HTERT RPE-1 (cell line): ENCODE measurements around the gene PTBP1.
"Not testable (repeated sequence)": the region's sequence is repeated elsewhere in the genome, so short reads cannot be mapped to it uniquely, and the experiment has no call there.

Experiments
- in situ Hi-C: fragments of 300-500 bp; cut with MboI; formaldehyde crosslinking; loops from 4 replicates; pipeline ENCODE4 v1.14.3; 2020; ENCODE audit warnings: low sequenced_read_pairs

Gene PTBP1

DNA sequence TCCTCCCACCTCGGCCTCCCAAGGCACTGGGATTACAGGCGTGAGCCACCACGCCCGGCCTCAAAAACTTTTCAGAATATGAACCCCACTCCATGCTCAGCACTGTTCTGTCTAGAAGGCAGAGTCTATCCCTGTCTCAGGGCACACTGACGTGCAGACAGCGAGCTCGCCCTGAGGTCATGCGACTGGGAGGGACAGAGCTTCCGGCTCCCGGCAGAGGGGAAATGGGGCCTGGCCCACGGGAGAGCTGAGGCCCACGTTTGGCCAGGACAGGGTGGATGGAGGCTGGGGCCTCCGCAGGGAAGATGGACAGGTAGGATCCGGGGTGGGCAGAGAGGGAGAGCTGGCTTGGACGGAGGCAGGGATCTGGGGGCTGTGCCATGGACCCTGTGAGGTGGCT lies 27.6 kb downstream of the PTBP1 start:
- in situ Hi-C loops: no loop called here

DNA sequence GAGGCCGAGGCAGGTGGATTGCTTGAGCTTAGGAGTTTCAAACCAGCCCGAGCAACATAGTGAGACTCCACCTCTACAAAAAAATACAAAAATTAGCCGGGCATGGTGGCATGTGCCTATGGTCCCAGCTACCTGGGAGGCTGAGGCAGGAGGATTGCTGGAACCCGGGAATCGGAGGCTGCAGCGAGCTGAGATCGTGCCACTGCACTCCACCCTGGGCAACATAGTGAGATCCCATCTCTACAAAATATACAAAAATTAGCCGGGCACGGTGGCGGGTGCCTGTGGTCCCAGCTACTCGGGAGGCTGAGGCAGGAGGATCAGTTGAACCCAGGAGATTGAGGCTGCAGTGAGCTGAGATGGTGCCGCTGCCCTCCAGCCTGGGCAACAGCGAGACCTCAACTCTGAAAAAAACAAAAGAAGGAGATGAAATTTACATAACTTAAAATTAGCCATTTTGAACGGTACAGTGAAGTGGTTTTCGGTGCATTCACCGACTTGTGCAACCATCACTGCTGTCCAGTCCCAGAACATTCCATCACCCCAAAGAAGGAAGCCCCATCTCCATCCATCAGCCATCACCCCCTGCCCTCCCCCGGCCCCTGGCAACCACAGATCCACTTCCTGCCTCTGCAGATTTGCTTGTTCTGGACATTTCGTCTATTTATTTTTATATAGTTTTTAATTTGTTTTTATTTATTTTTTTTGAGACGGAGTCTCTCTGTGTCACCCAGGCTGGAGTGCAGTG lies 28.8 kb downstream of the PTBP1 start:
- in situ Hi-C loops: no loop called here

DNA sequence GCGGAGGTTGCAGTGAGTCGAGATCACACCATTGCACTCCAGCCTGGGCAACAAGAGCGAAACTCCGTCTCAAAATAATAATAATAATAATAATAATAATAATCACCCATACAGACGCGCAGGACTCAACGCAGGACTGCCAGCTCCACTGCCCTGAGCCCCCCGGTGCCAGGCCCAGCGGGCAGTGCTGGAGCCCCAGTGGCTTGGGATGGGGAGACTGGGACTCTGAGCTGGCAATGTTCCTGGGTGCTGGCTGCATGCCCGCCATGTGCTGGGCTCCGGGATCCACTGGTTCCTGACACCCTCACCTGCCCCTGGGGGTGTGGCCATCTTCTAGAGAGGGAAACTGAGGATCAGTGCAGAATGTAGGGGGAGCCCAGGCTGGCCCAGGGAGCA lies 30.1 kb downstream of the PTBP1 start:
- in situ Hi-C loops: no loop called here

DNA sequence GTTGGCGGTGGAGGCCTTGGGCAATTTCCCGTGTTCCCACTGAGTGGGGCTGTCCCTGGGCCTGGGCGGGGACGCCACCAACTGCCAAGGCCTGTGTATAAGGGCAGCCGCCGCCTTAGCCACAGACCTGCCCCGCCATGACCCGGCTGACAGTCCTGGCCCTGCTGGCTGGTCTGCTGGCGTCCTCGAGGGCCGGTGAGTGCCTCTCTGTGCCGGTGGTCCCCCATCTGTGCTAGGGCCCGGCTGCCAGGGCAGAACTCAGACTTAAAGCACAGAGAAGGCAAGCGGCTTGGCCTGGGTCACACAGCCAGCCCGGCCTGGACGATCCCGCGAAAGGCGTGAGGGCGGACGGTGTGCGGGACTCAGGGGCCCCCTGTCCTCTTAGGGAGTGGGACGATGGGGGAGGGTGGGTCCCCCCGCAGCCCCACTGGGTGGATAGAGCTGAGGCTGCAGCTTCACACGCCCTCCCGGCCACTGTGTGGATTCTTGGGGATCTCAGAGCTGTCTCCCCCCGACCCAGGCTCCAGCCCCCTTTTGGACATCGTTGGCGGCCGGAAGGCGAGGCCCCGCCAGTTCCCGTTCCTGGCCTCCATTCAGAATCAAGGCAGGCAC lies 30.6 kb downstream of the PTBP1 start, which contains the start of gene AZU1:
Gene AZU1, plus strand, starts transcription at position 128 of the 612 bp plus-strand sequence. Its CDS starts 10 bp downstream, at position 138.
- in situ Hi-C loops: no loop called here

DNA sequence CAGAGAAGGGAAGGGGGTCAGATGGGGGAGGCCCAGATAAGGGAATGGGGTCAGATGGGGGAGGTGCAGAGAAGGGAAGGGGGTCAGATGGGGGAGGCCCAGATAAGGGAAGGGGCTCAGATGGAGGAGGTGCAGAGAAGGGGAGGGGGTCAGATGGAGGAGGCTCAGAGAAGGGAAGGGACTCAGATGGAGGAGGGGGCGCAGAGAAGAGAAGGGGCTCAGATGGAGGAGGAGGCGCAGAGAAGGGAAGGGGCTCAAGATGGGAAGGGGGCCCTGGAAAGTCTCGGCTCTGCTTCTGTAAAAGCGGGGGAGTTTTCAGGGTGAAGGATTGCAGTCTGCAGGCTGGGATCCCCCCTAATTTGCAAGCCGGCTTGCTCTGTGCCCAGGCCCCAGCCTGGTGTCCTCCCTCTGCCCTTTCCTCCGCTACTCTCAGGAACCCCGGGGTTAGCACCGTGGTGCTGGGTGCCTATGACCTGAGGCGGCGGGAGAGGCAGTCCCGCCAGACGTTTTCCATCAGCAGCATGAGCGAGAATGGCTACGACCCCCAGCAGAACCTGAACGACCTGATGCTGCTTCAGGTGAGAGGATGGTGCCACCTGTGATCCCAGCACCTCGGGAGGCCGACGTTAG lies 32.0 kb downstream of the PTBP1 start:
- in situ Hi-C loops: no loop called here

DNA sequence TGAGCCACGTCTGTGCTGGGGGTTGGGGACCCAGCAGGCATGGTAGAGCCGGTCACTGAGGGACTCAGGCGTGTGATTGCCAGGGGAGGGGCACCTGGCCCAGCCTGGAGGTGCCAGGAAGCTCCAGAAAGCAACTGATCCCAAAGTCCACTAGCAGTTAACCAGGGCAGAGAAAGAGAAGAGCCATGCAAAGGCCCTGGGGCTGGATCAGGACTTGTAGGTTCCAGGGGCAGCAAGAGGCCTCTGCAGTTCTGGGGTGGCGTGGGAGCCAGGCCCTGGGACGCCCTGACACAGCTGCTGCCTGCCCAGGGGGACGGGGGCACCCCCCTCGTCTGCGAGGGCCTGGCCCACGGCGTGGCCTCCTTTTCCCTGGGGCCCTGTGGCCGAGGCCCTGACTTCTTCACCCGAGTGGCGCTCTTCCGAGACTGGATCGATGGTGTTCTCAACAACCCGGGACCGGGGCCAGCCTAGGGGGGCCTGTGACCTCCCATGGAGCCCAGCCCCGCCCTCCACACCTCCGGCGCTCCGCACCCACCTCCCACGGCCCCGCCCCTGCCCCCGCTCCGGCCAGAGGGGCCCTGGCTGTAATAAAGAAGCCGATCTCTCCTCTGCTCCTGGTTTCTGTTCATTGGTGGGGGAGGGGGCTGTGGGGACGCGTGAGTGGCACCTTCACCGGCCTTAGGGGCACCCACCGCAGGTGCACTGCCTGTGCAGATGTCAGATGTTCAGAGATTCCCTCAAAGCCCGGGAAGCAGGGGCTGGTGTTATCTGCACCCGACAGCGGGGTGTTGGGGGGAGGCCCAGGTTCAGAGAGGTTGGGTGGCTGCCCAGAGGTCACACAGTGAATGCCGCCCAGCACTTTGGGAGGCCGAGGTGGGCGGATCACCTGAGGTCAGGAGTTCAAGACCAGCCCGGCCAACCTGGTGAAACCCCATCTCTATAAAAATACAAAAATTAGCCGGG lies 34.4 kb downstream of the PTBP1 start:
- in situ Hi-C loops: no loop called here

DNA sequence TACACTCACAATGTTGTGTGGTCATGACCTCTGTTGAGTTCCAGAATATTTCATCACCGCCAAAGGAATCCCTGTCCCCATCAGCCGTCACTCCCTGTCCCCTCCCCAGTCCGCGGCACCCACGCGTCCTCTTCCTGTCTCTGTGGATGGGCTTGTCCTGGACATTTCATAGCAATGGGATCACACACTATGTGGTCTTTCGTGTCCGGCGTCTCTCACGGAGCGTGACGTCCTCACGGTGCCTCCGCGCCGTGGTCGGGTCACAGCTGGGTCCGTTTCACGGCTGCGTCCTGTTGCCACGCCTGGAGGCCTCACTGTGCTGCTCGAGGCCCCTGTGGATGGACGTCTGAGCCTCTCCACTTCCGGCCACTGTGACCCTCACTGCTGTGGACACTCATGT lies 37.0 kb downstream of the PTBP1 start:
- in situ Hi-C loops: no loop called here

DNA sequence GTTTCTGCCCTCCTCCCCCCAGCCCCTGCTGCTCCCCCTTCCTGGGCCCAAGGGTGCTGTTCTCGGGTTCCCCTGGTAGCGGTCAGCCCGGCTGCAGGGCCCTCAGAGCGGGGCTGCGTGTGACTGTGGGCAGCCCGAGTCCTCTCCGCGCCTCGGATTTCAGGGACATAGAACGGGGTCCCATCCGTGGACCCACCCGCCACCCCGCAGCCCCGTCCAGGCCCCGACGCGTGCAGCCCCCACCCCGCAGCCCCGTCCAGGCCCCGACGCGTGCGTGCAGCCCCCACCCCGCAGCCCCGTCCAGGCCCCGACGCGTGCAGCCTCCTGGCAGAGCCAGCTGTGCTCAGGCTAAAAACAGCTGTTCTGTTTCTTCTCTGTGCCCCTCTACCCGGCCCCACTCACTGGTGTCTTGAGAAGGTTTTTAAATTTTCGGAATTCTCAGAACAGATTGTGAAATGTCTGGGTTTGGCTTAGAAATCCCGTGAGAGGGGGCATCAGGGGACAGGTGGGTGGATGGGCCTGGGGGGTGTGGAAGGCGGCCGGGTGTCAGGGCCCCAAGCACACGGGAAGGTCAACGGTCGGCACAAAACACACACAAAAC lies 38.1 kb downstream of the PTBP1 start:
- in situ Hi-C loops: no loop called here

DNA sequence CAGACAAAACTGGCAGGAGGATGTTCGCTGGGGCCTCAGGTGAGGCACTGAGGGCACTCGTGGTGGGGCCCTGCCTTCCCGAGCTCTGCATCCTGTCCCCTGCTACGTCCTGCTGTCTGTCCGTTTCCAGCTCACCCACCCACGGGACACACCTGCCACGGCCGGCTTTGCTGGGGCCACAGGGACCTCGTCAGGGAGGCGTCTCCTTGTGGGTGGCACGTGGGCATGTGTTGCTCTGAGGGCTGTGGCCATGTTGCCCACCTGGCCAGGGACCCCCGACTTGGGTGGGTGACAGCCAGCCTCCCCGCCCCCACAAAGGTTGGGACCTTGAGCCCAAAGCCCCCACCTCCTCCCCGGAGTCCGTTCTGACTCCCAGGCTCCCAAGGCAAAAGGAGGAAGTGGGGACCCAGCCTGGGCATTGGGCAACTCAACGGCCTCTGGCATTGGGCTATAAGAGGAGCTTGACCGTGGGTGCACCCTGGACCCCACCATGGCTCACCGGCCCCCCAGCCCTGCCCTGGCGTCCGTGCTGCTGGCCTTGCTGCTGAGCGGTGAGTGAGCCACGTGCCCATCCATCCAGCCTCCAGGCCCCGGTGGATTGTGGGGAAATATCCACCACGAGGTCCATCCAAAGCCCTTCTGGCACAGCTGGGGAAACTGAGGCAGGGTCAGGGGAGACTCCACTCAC lies 43.4 kb downstream of the PTBP1 start, which contains the start of gene PRTN3:
Gene PRTN3, plus strand, starts transcription at position 481 of the 688 bp plus-strand sequence. Its CDS starts 10 bp downstream, at position 491.
- in situ Hi-C loops: no loop called here

DNA sequence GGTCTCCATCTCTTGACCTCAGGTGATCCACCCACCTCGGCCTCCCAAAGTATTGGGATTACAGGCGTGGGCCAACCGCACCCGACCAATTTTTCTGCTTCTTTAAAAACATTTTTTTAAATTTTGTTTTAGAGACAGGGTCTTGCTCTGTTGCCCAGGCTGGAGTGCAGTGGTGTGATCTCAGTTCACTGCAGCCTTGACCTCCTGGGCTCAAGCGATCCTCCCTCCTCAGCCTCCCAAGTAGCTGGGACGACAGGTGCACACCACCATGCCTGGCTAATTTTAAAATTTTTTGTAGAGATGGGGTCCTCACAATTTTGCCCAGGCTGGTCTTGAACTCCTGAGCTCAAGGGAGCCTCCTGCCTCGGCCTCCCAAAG lies 45.5 kb downstream of the PTBP1 start:
- in situ Hi-C loops: not testable (repeated sequence)

DNA sequence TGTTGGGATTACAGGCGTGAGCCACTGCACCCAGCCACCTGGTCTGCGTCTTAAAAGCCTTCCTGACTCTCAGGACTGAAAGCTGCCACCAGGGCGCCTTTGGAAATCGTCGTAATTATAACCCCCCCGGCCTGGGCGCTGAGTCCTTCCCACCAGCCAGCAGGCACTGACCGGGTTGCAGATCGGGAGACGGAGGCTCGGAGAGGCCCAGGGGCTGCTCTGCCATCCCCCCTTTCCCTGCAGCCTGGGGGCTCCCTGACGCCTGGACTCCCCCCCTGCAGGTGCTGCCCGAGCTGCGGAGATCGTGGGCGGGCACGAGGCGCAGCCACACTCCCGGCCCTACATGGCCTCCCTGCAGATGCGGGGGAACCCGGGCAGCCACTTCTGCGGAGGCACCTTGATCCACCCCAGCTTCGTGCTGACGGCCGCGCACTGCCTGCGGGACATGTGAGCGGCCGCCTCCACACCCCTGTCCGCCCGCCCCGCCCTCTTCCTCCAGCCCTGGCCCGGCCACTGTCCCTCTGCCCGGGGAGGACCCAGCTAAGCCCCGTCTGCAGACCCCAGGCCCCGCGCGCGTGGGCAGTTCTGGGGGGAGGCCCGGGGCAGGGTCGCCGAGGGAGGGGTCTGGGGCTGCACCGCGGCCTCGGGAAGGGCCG lies 46.1 kb downstream of the PTBP1 start:
- in situ Hi-C loops: no loop called here

DNA sequence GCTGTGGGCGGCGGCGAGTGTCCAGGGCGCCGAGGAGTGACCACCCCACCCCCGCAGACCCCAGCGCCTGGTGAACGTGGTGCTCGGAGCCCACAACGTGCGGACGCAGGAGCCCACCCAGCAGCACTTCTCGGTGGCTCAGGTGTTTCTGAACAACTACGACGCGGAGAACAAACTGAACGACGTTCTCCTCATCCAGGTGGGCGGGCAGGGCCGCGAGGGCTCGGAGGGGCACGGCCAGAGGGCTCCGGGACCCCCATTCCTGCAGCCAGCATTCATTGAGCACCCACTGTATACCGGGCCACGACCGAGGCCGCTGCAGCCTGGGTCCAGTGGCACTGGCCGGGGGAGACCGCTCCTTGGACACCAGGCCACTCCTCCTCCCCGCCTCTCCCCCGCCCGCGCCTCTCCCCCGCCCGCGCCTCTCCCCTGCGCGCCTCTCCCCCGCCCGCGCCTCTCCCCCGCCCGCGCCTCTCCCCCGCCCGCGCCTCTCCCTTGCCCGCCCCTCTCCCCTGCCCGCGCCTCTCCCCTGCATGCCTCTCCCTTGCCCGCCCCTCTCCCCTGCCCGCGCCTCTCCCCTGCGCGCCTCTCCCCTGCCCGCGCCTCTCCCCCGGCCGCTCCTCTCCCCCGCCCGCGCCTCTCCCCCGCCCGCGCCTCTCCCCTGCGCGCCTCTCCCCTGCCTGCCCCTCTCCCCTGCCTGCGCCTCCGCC lies 46.7 kb downstream of the PTBP1 start:
- in situ Hi-C loops: no loop called here

DNA sequence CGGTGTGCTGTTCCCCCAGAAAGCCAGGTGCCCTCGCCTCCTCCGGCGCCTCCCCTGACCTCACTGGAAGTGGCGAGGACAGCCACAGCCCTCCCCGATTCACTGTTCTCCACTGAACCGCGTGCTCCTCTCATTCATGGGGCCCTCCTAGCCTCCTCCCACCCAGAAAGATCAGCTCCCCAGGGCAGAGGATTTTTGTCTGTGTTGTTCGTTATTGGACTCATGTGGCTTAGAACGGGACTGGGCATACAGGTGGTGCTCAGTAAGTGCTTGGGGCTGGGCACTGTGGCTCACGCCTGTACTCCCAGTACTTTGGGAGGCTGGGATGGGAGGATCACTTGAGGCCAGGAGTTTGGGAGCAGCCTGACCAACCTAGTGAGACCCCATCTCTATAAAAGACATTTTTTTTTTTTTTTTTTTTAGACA lies 47.3 kb downstream of the PTBP1 start:
- in situ Hi-C loops: no loop called here

DNA sequence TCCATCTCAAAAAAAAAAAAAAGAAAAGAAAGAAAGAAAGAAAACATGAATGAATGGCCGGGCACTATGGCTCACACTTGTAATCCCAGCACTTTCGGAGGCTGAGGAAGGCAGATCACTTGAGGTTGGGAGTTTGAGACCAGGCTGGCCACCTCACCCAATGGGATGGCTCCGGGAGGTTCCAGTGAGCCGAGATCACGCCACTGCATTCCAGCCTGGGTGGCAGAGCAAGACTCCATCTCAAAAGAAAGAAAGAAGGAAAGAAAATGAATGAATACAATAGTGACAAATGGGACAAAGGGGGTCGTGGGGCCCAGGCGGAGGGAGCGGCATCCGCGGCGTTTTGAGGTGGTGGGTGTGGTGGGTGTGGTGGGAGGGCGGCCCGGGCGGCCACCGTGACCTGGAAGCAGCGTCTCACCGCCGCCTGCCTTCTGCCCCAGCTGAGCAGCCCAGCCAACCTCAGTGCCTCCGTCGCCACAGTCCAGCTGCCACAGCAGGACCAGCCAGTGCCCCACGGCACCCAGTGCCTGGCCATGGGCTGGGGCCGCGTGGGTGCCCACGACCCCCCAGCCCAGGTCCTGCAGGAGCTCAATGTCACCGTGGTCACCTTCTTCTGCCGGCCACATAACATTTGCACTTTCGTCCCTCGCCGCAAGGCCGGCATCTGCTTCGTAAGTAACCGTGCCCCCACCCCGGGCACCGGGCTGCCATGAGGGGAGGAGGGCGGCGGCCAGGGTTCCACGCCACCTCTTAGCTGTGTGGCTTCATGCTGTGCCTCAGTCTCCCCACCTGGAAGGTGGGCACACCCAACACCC lies 48.7 kb downstream of the PTBP1 start:
- in situ Hi-C loops: no loop called here

DNA sequence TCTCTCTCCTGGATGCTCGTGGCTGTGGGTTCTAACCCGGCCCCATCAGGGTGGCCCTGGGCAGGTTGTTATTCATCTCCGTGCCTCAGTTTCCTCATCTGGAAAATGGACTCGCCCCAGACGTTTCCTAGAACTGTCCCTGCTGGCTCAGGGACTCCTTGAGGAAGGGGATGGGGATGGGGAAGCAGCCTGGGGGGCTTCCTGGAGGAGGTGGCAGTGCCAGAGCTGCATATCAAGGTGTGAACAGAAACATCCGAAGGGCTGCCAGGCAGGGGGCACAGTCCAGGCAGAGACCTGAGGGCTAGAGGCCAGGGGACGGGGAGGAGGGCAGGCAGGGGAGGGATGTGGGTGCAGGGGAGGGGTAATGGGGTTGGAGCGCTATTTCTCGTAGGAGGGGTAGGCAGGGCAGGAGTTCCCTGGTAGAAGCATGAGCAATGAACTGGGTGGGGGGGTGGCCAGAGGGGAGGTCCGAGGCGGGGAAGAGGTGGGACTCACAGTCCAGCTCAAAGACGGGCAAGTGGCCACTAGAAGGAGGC lies 51.2 kb downstream of the PTBP1 start:
- in situ Hi-C loops: no loop called here

DNA sequence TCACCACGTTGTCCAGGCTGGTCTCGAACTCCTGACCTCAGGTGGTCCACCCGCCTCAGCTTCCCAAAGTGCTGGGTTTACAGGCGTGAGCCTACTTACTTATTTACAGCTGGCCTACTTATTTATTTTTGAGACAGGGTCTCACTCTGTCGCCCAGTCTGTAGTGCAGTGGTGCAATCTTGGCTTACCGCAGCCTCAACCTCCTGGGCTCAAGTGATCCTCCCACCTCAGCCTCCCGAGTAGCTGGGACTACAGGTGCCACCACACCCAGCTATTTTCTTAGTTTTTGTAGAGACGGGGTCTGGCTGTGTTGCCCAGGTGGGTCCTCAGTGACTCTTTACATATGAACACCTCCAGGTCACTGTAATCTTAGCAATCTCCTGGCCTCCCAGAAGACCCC lies 51.9 kb downstream of the PTBP1 start:
- in situ Hi-C loops: not testable (repeated sequence)

DNA sequence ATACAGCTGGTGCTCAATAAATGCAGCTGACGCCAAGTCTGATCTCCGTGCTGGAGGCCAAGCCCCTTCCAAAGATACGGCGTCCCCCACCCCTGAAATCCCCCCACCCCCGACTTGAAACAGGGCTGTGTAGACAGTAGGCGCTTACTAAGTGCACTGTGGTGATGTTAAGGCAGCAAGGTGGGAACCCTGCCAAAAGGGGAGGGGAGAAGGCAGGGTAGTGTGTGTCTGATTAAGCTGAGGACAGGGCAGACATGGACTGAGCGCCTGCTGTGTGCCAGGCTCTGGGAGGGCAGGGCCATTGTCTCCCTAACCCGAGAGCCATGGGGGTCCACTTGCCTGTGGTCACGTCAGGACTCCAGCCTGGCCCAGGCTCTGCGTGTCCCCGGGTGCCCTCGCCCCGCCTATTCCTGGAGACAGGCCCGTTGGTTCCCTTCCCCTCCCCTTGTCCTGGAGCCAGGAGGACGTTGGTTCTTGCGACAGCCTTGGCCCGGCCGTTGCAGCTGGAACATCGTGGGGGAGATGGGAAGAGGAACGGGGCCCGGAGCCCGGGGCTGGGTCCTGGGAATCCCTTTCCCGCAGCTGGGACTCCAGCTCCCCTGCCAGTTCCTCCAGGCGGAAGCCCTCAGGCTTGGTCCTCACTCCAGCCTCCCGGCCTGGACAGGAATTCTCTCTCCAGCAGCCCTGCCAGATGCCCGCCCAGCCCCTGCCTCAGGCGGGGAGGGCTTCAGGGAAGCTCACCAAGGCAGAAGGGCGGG lies 53.1 kb downstream of the PTBP1 start:
- in situ Hi-C loops: no loop called here
